CD14-positive monocyte (primary cell): ENCODE results near the gene CEND1. TPM values are rescaled to one million over a fixed set of nuclear protein-coding genes. Genes with fewer than 3 reads are reported as not detected.

Source experiments
- DNase-seq, 3 donors: peaks; one replicate each; pipeline ENCODE4 v3.0.0-alpha.2; 2011 to 2022
- H2AFZ ChIP-seq: 2 replicates; pipeline ENCODE4 v1.6.0; 2012; ENCODE audit warnings: mild to moderate bottlenecking, low read depth, low read length, inconsistent platforms; ENCODE audit not compliant: insufficient read depth, poor library complexity, severe bottlenecking
- H3K27ac ChIP-seq, 2 donors: 1 replicate in 1 of 2; 2 replicates in 1 of 2; pipeline ENCODE4 v1.5.1; 2012 to 2013; ENCODE audit warnings: low read length in 2 of 2, control low read depth in 1 of 2, inconsistent platforms in 1 of 2, low read depth in 1 of 2, mild to moderate bottlenecking in 1 of 2
- H3K27me3 ChIP-seq, 2 donors: one replicate each; pipeline versions ENCODE4 v1.6.0 to v1.6.1; 2011 to 2013; ENCODE audit warnings: low read length in 2 of 2; ENCODE audit not compliant: control insufficient read depth in 2 of 2, insufficient read depth in 2 of 2
- H3K36me3 ChIP-seq, 2 donors: replicated peaks in 1 of 2; 1 replicate in 1 of 2; 2 replicates in 1 of 2; pipeline versions ENCODE4 v1.5.1 to v1.6.1; 2012 to 2013; ENCODE audit warnings: low read length in 2 of 2, control low read depth in 1 of 2, inconsistent platforms in 1 of 2, mild to moderate bottlenecking in 1 of 2; ENCODE audit not compliant: insufficient read depth in 2 of 2, control insufficient read depth in 1 of 2
- H3K4me1 ChIP-seq, 2 donors: 1 replicate in 1 of 2; 2 replicates in 1 of 2; pipeline versions ENCODE4 v1.5.1 to v1.6.1; 2012 to 2013; ENCODE audit warnings: low read length in 2 of 2, control low read depth in 1 of 2, inconsistent platforms in 1 of 2, mild to moderate bottlenecking in 1 of 2, moderate library complexity in 1 of 2; ENCODE audit not compliant: insufficient read depth in 2 of 2, control insufficient read depth in 1 of 2
- H3K4me2 ChIP-seq: replicated peaks from 2 replicates; pipeline ENCODE3; 2012; ENCODE audit warnings: low read length, moderate library complexity, mild to moderate bottlenecking; ENCODE audit not compliant: poor library complexity, severe bottlenecking; ENCODE audit errors: extremely low read depth
- H3K4me3 ChIP-seq, 3 experiments: fragments of 200-600 bp in 1 of 3; sonication (generic) in 1 of 3; replicated peaks in 1 of 3; 1 replicate in 2 of 3; 2 replicates in 1 of 3; pipeline ENCODE4 v1.5.1; 2011 to 2013; ENCODE audit warnings: low read length in 3 of 3, mild to moderate bottlenecking in 3 of 3, control low read depth in 2 of 3, low read depth in 2 of 3, inconsistent platforms in 1 of 3, moderate library complexity in 1 of 3
- H3K79me2 ChIP-seq: 2 replicates; pipeline ENCODE4 v1.6.0; 2012; ENCODE audit warnings: mild to moderate bottlenecking, control low read depth, inconsistent platforms, low read length, moderate library complexity; ENCODE audit not compliant: insufficient read depth
- H3K9ac ChIP-seq: 2 replicates; pipeline ENCODE4 v1.6.0; 2017; ENCODE audit warnings: low read length, mild to moderate bottlenecking; ENCODE audit not compliant: insufficient read depth, poor library complexity, severe bottlenecking
- H3K9me3 ChIP-seq, 2 donors: replicated peaks in 1 of 2; 1 replicate in 1 of 2; 2 replicates in 1 of 2; pipeline versions ENCODE4 v1.5.1 to v1.6.1; 2012 to 2013; ENCODE audit warnings: low read length in 2 of 2, control low read depth in 1 of 2; ENCODE audit not compliant: control insufficient read depth in 1 of 2, insufficient read depth in 1 of 2
- H4K20me1 ChIP-seq: 2 replicates; pipeline ENCODE4 v1.6.0; 2012; ENCODE audit warnings: mild to moderate bottlenecking, low read length, control low read depth, moderate library complexity; ENCODE audit not compliant: insufficient read depth
- H3K27ac Mint-ChIP-seq, 7 donors: one replicate each; pipeline ENCODE4 v1.8.0; 2020; ENCODE audit warnings: mild to moderate bottlenecking in 7 of 7, mixed read lengths in 7 of 7, moderate library complexity in 6 of 7, inconsistent platforms in 2 of 7
- H3K27me3 Mint-ChIP-seq, 3 donors: one replicate each; pipeline ENCODE4 v1.8.0; 2021 to 2022; ENCODE audit warnings: low read depth in 3 of 3, mild to moderate bottlenecking in 3 of 3, mixed read lengths in 3 of 3, moderate library complexity in 3 of 3, inconsistent platforms in 1 of 3
- H3K36me3 Mint-ChIP-seq, 2 donors: one replicate each; pipeline ENCODE4 v1.8.0; 2020; ENCODE audit warnings: mixed read lengths in 2 of 2, inconsistent platforms in 1 of 2, mild to moderate bottlenecking in 1 of 2
- H3K4me1 Mint-ChIP-seq: one replicate; pipeline ENCODE4 v1.8.0; 2020; ENCODE audit warnings: mild to moderate bottlenecking, mixed read lengths
- H3K4me3 Mint-ChIP-seq, 2 donors: one replicate each; pipeline ENCODE4 v1.8.0; 2020; ENCODE audit warnings: mild to moderate bottlenecking in 2 of 2, mixed read lengths in 2 of 2, moderate library complexity in 1 of 2
- H3K9me3 Mint-ChIP-seq, 7 donors: one replicate each; pipeline ENCODE4 v1.8.0; 2020 to 2022; ENCODE audit warnings: mixed read lengths in 7 of 7, mild to moderate bottlenecking in 6 of 7, moderate library complexity in 6 of 7, inconsistent platforms in 2 of 7
- CTCF ChIP-seq: fragments of 200-600 bp; IDR thresholded peaks from one replicate; pipeline ENCODE4 v1.8.0; 2022; ENCODE audit warnings: antibody characterized with exemption, mild to moderate bottlenecking
- WGBS: methylation state at CpG from one replicate; pipeline ENCODE4 v1.1.5; 2013; ENCODE audit warnings: missing lambda C conversion rate; ENCODE audit not compliant: insufficient coverage; 5-methylcytosine and 5-hydroxymethylcytosine counted together
- intact Hi-C, 2 donors: fragments of 100-400 bp; cut with micrococcal nuclease; formaldehyde crosslinking; loops; one replicate each; pipeline versions ENCODE4 v1.15.0 to v1.15.1; 2023
- polyA plus RNA-seq, 3 donors: library from polyadenylated mRNA; depleted of rRNA in 1 of 3; unstranded in 2 of 3; stranded (reverse) in 1 of 3; fragments of 300-500 nt in 2 of 3; fragments of >200 nt in 1 of 3; fragmentation: Illumina TruSeq in 2 of 3; gene quantifications; 1 replicate in 2 of 3; 2 replicates in 1 of 3; pipeline ENCODE4 v1.2.3, GENCODE V29; 2012 to 2021

The CEND1 gene
- polyA plus RNA-seq, 3 donors, result not detected

GRCh38 chr11:772429-773390 lies 17.2 kb downstream of the CEND1 start:
- no peak overlapping the region for H2AFZ ChIP-seq
- no peaks in the 10 kb centered on the region for H3K9me3 ChIP-seq
- 97% methylated on average over 28 of the region's 34 CpGs for WGBS
- Mint-ChIP-seq H3K4me3 (no peak overlapping the region), H3K27me3 (peaks cover 0 to 2% (median 0%) of the 10 kb centered on the region in 3 donors), H3K36me3 (peaks cover 15 to 58% of the 10 kb centered on the region in 2 donors), H3K27ac (peak overlapping the region in 1 of 7 donors; percentile 43), H3K4me1 (peaks cover 16% of the 10 kb centered on the region), H3K9me3 (peaks cover 0 to 2% (median 0%) of the 10 kb centered on the region in 7 donors)
- intact Hi-C loops, result no loop called here
- H3K4me3 ChIP-seq, result no peak overlapping the region
- H3K4me1 ChIP-seq, result peaks cover 15 to 20% of the 10 kb centered on the region in 2 donors
- peaks cover 41 to 42% of the 10 kb centered on the region in 2 donors for H3K36me3 ChIP-seq
- H3K27me3 ChIP-seq, result no peaks in the 10 kb centered on the region
- TF ChIP-seq CTCF, result no peak
- DNase-seq, result no peak
- H3K79me2 ChIP-seq, result peaks cover 43% of the 10 kb centered on the region
- no peak overlapping the region for H3K4me2 ChIP-seq
- no peak overlapping the region for H3K9ac ChIP-seq
- peaks cover 54% of the 10 kb centered on the region for H4K20me1 ChIP-seq
- no peak overlapping the region for H3K27ac ChIP-seq

- H3K27me3 Mint-ChIP-seq, result peaks cover 0 to 2% (median 0%) of the 10 kb centered on the region in 3 donors
- 88% methylated on average over 7 of the region's 15 CpGs for WGBS
- no peak overlapping the region for H3K27ac Mint-ChIP-seq
- Histone ChIP-seq H2AFZ (no peak overlapping the region), H3K27me3 (no peaks in the 10 kb centered on the region), H3K9ac (no peak overlapping the region), H3K4me1 (peaks cover 13 to 15% of the 10 kb centered on the region in 2 donors), H3K4me3 (no peak overlapping the region), H3K9me3 (no peaks in the 10 kb centered on the region), H3K79me2 (peaks cover 38% of the 10 kb centered on the region), H3K27ac (no peak overlapping the region), H3K36me3 (peaks cover 41 to 50% of the 10 kb centered on the region in 2 donors), H4K20me1 (peaks cover 63% of the 10 kb centered on the region), H3K4me2 (no peak overlapping the region)
- peaks cover 18% of the 10 kb centered on the region for H3K4me1 Mint-ChIP-seq
- peaks cover 0 to 2% (median 0%) of the 10 kb centered on the region in 7 donors for H3K9me3 Mint-ChIP-seq
- peaks cover 16 to 58% of the 10 kb centered on the region in 2 donors for H3K36me3 Mint-ChIP-seq
- no peak for TF ChIP-seq CTCF
- H3K4me3 Mint-ChIP-seq, result no peak overlapping the region
- DNase-seq, result no peak
- intact Hi-C loops, result no loop called here
These were observed 18.2 kb downstream of the CEND1 start for GRCh38 chr11:771617-772204.
